CD14-positive monocyte (primary cell): Measurements from ENCODE around the gene HMGB1. TPM values are rescaled to one million over a fixed set of nuclear protein-coding genes. Genes with fewer than 3 reads are reported as not detected.

Experiments
- DNase-seq, 3 donors: peaks; one replicate each; pipeline ENCODE4 v3.0.0-alpha.2; 2011 to 2022
- H2AFZ ChIP-seq: 2 replicates; pipeline ENCODE4 v1.6.0; 2012; ENCODE audit warnings: mild to moderate bottlenecking, low read depth, low read length, inconsistent platforms; ENCODE audit not compliant: insufficient read depth, poor library complexity, severe bottlenecking
- H3K27ac ChIP-seq, 2 donors: 1 replicate in 1 of 2; 2 replicates in 1 of 2; pipeline ENCODE4 v1.5.1; 2012 to 2013; ENCODE audit warnings: low read length in 2 of 2, control low read depth in 1 of 2, inconsistent platforms in 1 of 2, low read depth in 1 of 2, mild to moderate bottlenecking in 1 of 2
- H3K27me3 ChIP-seq, 2 donors: one replicate each; pipeline versions ENCODE4 v1.6.0 to v1.6.1; 2011 to 2013; ENCODE audit warnings: low read length in 2 of 2; ENCODE audit not compliant: control insufficient read depth in 2 of 2, insufficient read depth in 2 of 2
- H3K36me3 ChIP-seq, 2 donors: replicated peaks in 1 of 2; 1 replicate in 1 of 2; 2 replicates in 1 of 2; pipeline versions ENCODE4 v1.5.1 to v1.6.1; 2012 to 2013; ENCODE audit warnings: low read length in 2 of 2, control low read depth in 1 of 2, inconsistent platforms in 1 of 2, mild to moderate bottlenecking in 1 of 2; ENCODE audit not compliant: insufficient read depth in 2 of 2, control insufficient read depth in 1 of 2
- H3K4me1 ChIP-seq, 2 donors: 1 replicate in 1 of 2; 2 replicates in 1 of 2; pipeline versions ENCODE4 v1.5.1 to v1.6.1; 2012 to 2013; ENCODE audit warnings: low read length in 2 of 2, control low read depth in 1 of 2, inconsistent platforms in 1 of 2, mild to moderate bottlenecking in 1 of 2, moderate library complexity in 1 of 2; ENCODE audit not compliant: insufficient read depth in 2 of 2, control insufficient read depth in 1 of 2
- H3K4me2 ChIP-seq: replicated peaks from 2 replicates; pipeline ENCODE3; 2012; ENCODE audit warnings: low read length, moderate library complexity, mild to moderate bottlenecking; ENCODE audit not compliant: poor library complexity, severe bottlenecking; ENCODE audit errors: extremely low read depth
- H3K4me3 ChIP-seq, 3 experiments: fragments of 200-600 bp in 1 of 3; sonication (generic) in 1 of 3; replicated peaks in 1 of 3; 1 replicate in 2 of 3; 2 replicates in 1 of 3; pipeline ENCODE4 v1.5.1; 2011 to 2013; ENCODE audit warnings: low read length in 3 of 3, mild to moderate bottlenecking in 3 of 3, control low read depth in 2 of 3, low read depth in 2 of 3, inconsistent platforms in 1 of 3, moderate library complexity in 1 of 3
- H3K79me2 ChIP-seq: 2 replicates; pipeline ENCODE4 v1.6.0; 2012; ENCODE audit warnings: mild to moderate bottlenecking, control low read depth, inconsistent platforms, low read length, moderate library complexity; ENCODE audit not compliant: insufficient read depth
- H3K9ac ChIP-seq: 2 replicates; pipeline ENCODE4 v1.6.0; 2017; ENCODE audit warnings: low read length, mild to moderate bottlenecking; ENCODE audit not compliant: insufficient read depth, poor library complexity, severe bottlenecking
- H3K9me3 ChIP-seq, 2 donors: replicated peaks in 1 of 2; 1 replicate in 1 of 2; 2 replicates in 1 of 2; pipeline versions ENCODE4 v1.5.1 to v1.6.1; 2012 to 2013; ENCODE audit warnings: low read length in 2 of 2, control low read depth in 1 of 2; ENCODE audit not compliant: control insufficient read depth in 1 of 2, insufficient read depth in 1 of 2
- H4K20me1 ChIP-seq: 2 replicates; pipeline ENCODE4 v1.6.0; 2012; ENCODE audit warnings: mild to moderate bottlenecking, low read length, control low read depth, moderate library complexity; ENCODE audit not compliant: insufficient read depth
- H3K27ac Mint-ChIP-seq, 7 donors: one replicate each; pipeline ENCODE4 v1.8.0; 2020; ENCODE audit warnings: mild to moderate bottlenecking in 7 of 7, mixed read lengths in 7 of 7, moderate library complexity in 6 of 7, inconsistent platforms in 2 of 7
- H3K27me3 Mint-ChIP-seq, 3 donors: one replicate each; pipeline ENCODE4 v1.8.0; 2021 to 2022; ENCODE audit warnings: low read depth in 3 of 3, mild to moderate bottlenecking in 3 of 3, mixed read lengths in 3 of 3, moderate library complexity in 3 of 3, inconsistent platforms in 1 of 3
- H3K36me3 Mint-ChIP-seq, 2 donors: one replicate each; pipeline ENCODE4 v1.8.0; 2020; ENCODE audit warnings: mixed read lengths in 2 of 2, inconsistent platforms in 1 of 2, mild to moderate bottlenecking in 1 of 2
- H3K4me1 Mint-ChIP-seq: one replicate; pipeline ENCODE4 v1.8.0; 2020; ENCODE audit warnings: mild to moderate bottlenecking, mixed read lengths
- H3K4me3 Mint-ChIP-seq, 2 donors: one replicate each; pipeline ENCODE4 v1.8.0; 2020; ENCODE audit warnings: mild to moderate bottlenecking in 2 of 2, mixed read lengths in 2 of 2, moderate library complexity in 1 of 2
- H3K9me3 Mint-ChIP-seq, 7 donors: one replicate each; pipeline ENCODE4 v1.8.0; 2020 to 2022; ENCODE audit warnings: mixed read lengths in 7 of 7, mild to moderate bottlenecking in 6 of 7, moderate library complexity in 6 of 7, inconsistent platforms in 2 of 7
- WGBS: methylation state at CpG from one replicate; pipeline ENCODE4 v1.1.5; 2013; ENCODE audit warnings: missing lambda C conversion rate; ENCODE audit not compliant: insufficient coverage; 5-methylcytosine and 5-hydroxymethylcytosine counted together
- intact Hi-C, 2 donors: fragments of 100-400 bp; cut with micrococcal nuclease; formaldehyde crosslinking; loops; one replicate each; pipeline versions ENCODE4 v1.15.0 to v1.15.1; 2023
- polyA plus RNA-seq, 3 donors: library from polyadenylated mRNA; depleted of rRNA in 1 of 3; unstranded in 2 of 3; stranded (reverse) in 1 of 3; fragments of 300-500 nt in 2 of 3; fragments of >200 nt in 1 of 3; fragmentation: Illumina TruSeq in 2 of 3; gene quantifications; 1 replicate in 2 of 3; 2 replicates in 1 of 3; pipeline ENCODE4 v1.2.3, GENCODE V29; 2012 to 2021
- TF ChIP-seq, protein P1 (sequence below): fragments of 200-600 bp; IDR thresholded peaks from one replicate; pipeline ENCODE4 v1.8.0; 2022; ENCODE audit warnings: antibody characterized with exemption, mild to moderate bottlenecking

The HMGB1 gene
- polyA plus RNA-seq, 3 donors, result 132 to 489 (median 430) TPM

DNA sequence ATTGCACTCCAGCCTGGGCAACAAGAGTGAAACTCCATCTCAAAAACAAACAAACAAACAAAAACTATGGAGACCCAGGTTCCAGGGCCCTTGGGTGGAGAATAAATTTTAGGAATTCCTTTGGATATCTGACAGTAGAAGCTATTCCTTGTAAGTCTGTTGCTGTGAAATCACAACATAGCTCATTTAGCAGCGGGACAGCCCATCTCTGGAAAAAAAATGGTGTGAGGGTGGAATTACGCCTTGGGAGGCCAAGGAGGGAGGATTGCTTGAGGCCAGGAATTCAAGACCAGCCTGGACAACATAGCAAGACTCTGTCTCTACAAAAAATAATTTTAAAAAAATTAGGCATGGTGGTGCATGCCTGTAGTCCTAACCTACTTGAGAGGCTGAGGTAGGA is 15.7 kb downstream of the HMGB1 start:
- Mint-ChIP-seq H3K27me3 (peaks cover 0 to 9% (median 6%) of the 10 kb centered on the region in 3 donors), H3K4me1 (peaks cover 15% of the 10 kb centered on the region), H3K4me3 (no peak overlapping the region), H3K36me3 (no peaks in the 10 kb centered on the region), H3K27ac (no peak overlapping the region), H3K9me3 (no peaks in the 10 kb centered on the region)
- intact Hi-C loops, result no loop called here
- no peaks in the 10 kb centered on the region for H3K79me2 ChIP-seq
- 100% methylated on average over 1 of the region's 2 CpGs for WGBS
- H3K27ac ChIP-seq, result no peak overlapping the region
- no peak overlapping the region for H3K9ac ChIP-seq
- H3K4me3 ChIP-seq, result no peak overlapping the region
- DNase-seq, result no peak
- no peaks in the 10 kb centered on the region for H3K36me3 ChIP-seq
- H3K4me1 ChIP-seq, result peaks cover 11% of the 10 kb centered on the region in 2 donors
- H2AFZ ChIP-seq, result no peak overlapping the region
- no peaks in the 10 kb centered on the region for H4K20me1 ChIP-seq
- H3K4me2 ChIP-seq, result no peak overlapping the region
- no peaks in the 10 kb centered on the region for H3K9me3 ChIP-seq
- no peaks in the 10 kb centered on the region for H3K27me3 ChIP-seq
- TF ChIP-seq, protein P1, sequence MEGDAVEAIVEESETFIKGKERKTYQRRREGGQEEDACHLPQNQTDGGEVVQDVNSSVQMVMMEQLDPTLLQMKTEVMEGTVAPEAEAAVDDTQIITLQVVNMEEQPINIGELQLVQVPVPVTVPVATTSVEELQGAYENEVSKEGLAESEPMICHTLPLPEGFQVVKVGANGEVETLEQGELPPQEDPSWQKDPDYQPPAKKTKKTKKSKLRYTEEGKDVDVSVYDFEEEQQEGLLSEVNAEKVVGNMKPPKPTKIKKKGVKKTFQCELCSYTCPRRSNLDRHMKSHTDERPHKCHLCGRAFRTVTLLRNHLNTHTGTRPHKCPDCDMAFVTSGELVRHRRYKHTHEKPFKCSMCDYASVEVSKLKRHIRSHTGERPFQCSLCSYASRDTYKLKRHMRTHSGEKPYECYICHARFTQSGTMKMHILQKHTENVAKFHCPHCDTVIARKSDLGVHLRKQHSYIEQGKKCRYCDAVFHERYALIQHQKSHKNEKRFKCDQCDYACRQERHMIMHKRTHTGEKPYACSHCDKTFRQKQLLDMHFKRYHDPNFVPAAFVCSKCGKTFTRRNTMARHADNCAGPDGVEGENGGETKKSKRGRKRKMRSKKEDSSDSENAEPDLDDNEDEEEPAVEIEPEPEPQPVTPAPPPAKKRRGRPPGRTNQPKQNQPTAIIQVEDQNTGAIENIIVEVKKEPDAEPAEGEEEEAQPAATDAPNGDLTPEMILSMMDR, result no peak

DNA sequence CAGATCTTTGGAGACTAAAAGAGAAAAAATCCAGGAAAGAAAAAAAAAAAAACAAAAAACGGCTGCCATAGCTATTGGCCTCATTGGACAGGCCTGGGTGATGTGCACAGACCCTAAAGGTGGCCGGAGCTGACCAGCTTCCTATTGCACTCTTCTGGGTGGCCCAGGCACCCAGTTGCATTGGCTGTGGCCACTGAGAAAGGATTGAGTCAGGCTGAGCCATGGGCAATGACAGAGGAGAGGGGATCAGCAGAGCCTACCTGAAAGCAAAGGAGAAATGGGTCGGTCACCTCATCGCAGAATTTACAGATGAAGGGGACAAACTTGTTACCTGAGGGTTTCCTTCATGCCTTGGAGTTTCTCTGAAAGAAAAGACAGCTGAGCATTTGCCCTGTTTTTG is 17.3 kb downstream of the HMGB1 start:
- H3K9me3 ChIP-seq, result no peaks in the 10 kb centered on the region
- no peak overlapping the region for H3K4me3 ChIP-seq
- Mint-ChIP-seq H3K27ac (no peak overlapping the region), H3K4me1 (peaks cover 12% of the 10 kb centered on the region), H3K27me3 (peaks cover 0 to 9% (median 8%) of the 10 kb centered on the region in 3 donors), H3K36me3 (no peaks in the 10 kb centered on the region), H3K4me3 (no peak overlapping the region), H3K9me3 (no peaks in the 10 kb centered on the region)
- H4K20me1 ChIP-seq, result no peaks in the 10 kb centered on the region
- no peak for DNase-seq
- intact Hi-C loops, result no loop called here
- no peaks in the 10 kb centered on the region for H3K36me3 ChIP-seq
- H3K4me1 ChIP-seq, result peaks cover 12 to 13% of the 10 kb centered on the region in 2 donors
- no peaks in the 10 kb centered on the region for H3K79me2 ChIP-seq
- no peak overlapping the region for H3K4me2 ChIP-seq
- no peaks in the 10 kb centered on the region for H3K27me3 ChIP-seq
- H3K9ac ChIP-seq, result no peak overlapping the region
- H2AFZ ChIP-seq, result no peak overlapping the region
- TF ChIP-seq, protein P1, result no peak
- H3K27ac ChIP-seq, result no peak overlapping the region
- 92% methylated on average over 2 of the region's 4 CpGs for WGBS
